HG03175 (cell line): ENCODE results near the gene MAEL.

Experiments used
- ATAC-seq: cut with Tn5 transposase; IDR thresholded peaks from one replicate; pipeline ENCODE4 v1.9.1; 2021; ENCODE audit warnings: mild to moderate bottlenecking, moderate library complexity; ENCODE audit not compliant: unreplicated experiment

Gene MAEL

GRCh38 chr1:166988974-166989515 lies at the start of gene MAEL:
Gene MAEL (plus strand): TSS chr1:166989280. CDS start chr1:166989353, 73 bp downstream.
- no peak for ATAC-seq

DNA sequence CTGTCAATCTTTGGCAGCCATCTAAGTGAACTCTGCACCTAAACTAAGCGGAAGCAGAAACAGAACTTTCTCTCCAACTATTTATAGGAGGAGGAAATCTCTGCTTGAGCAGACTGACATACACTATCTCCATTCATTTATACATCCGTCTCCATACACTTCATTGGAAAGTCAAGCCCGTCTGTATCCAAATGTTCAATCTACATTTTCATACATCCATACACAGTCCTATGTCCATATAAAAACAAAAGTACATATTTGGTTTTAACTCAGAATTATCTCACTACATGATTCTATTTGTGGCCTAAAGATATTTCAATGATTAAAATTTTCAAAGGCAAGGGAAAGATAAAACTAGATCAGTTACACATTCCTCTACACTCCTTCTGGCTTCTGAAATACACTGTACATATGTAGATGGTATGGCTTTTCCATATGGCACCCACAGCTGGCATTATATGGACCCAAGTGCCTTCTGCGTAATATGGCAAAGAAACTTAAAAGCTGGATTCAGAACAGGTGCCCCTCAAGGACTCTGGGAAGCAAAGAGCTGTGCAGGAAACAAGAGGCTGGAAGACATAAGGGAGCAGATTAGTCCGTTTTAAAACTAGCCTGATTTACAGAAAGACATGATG lies 49.2 kb upstream of the MAEL start:
- ATAC-seq: no peak

GRCh38 chr1:166944186-166944967 lies 44.7 kb upstream of the MAEL start:
- no peak for ATAC-seq

DNA sequence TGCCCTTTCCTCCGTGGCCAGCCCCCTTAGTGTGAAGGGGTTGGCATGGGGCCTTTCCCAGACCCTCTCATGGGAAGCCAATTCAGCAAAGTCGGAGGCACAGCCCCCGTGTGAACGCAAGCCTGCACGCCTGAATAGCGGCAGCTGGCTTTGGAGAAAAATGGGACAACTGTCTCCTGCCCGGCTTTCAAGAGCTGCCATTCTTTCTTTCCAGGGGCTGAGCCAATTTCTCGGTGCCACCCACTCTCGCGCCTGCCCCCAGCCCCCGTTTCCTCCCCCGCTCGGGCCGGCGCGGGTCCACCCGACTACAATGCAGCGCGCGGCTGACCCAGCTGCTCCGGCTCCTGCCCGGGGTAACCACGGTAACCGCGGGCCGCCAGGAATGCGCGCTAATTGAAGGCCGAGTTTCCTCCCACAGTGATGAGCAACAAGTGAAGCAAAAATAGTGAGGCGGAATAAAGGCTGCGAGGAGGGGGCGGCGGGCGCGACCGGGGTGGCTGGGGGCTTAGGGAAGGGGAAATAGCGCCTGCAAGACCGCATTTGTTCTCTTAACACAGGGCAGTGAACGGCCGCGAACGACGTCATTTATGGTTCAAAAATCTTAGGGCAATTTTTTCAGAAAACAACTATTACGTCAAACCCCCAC lies 41.6 kb upstream of the MAEL start:
- peak; percentile 51 for ATAC-seq

DNA sequence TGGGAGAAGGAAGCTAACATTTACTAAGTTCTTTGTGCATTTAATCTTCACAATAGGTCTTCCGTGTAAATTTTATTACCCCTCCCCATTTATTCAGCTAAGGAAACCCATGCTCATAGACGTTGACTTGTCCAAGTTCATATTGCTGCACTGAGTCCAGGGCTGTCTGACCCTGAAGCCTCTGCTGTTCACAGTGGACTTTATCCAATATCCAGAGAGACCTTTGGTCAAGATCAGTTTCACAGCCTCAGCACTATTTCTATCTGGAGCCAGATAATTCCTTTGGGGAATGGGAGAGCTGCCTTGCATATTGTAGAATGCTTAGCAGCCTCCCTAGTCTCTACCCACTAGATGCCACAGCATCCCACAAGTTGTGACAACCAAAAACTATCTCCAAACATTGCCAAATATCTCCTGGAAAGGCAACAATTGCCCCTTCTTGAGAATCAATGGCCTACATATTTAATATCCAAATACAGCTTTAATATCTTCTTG lies 40.2 kb upstream of the MAEL start:
- no peak for ATAC-seq

DNA sequence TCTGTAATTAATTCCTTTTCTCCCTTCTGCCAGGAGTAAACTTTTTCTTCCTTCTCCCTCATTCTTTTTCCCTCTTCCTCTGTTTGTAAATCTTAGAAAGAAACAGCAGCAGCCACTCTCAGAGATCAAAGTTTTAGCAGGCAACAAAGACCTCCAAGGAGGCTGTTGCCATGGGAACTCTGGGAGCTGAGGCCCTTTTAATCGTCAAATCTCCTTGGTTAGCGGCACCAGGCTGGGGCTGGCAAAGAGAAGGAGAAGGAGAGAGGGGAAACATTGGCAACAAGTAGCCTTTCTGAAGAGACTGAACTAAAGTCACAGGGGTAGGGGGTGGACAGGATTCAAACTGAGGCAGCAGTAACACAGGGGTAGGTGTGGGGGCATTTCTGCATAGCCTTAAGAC lies 38.9 kb upstream of the MAEL start:
- no peak for ATAC-seq

GRCh38 chr1:166951050-166951449 lies 38.0 kb upstream of the MAEL start:
- ATAC-seq: no peak

DNA sequence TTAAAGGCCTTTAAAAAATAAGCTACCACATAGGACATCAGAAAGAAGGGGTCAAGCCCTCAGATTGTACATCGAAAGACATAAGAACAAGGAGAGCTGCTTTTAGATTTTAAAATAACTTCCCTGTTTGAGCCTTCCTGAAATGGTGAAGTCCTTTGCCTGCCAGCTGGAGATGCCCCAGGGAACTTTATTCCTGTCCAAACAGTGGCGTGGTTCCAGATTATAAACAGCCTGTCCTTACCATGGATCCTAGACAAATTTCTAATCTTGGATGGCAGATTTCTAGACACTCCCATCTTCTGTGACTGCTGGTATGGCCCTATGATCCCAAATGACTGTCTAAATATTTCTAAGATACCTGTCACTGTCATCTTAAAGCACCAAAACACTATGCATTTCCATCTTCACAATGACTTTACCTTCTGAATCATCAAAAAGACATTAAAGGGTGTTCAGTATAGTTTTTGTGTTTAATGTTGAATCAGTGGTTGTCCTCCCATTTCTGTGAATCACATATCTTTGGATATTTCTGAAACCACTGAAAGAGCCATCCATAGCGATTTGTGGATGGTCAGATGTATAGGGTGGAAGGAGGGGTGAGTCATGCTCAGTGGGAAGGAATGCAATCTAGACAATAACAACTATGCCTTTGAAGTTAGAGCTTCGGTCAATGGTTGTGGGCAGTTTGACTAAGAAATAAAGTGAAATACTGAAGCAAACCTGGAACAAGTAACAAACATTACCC lies 36.9 kb upstream of the MAEL start:
- ATAC-seq: no peak

GRCh38 chr1:166953491-166953890 lies 35.6 kb upstream of the MAEL start:
- no peak for ATAC-seq

GRCh38 chr1:166956057-166956850 lies 32.8 kb upstream of the MAEL start:
- no peak for ATAC-seq

- ATAC-seq: no peak
Observed at GRCh38 chr1:166956872-166957271, 32.2 kb upstream of the MAEL start.

DNA sequence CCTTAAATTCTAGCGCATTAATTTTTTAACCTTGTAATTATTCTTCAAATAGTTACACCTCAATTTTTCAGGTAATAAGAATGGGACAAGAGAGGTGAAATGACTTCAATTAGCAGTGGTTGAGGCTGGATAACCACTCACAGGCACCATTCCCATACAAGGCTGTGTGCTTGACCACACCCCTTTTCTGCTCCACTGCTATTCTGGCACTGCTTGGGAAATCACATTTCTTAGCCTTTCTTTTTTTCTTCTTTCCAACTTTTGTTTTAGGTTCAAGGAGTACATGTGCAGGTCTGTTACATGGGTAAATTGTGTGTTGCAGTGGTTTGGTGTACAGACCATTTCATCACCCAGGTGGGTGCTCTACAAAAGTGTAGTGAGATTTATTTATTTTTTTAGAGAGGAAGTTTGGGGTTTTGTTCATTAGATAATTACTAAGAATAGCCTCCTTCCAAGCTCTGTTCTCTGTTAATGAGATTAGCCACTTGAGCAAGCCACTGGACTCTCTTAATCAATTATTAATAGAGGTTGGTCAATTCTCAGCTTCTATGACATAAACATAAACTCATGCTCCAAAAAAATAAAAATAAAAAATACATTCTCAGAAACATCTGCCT lies 28.1 kb upstream of the MAEL start:
- peak; percentile 72 for ATAC-seq

- ATAC-seq: peak; percentile 87
Observed at GRCh38 chr1:166969074-166969677, 19.9 kb upstream of the MAEL start.

DNA sequence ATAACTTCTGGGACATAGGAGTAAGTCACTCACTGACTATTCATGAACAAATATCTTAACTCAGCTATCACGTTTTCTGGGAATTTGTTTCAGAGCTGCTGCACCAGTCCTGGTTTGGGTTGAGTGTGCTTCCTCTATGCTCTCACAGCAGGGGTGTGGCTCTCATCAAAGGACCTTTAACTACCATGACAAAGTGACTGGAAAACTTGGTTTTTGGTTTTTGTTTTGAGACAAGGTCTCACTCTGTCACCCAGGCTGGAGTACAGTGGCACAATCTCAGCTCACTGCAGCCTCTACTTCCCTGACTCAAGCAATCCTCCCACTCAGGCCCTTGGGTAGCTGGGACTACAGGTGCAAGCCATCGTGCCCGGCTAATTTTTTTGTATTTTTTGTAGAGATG lies 17.8 kb upstream of the MAEL start:
- no peak for ATAC-seq

GRCh38 chr1:166972193-166972592 lies 16.9 kb upstream of the MAEL start:
- ATAC-seq: no peak

- no peak for ATAC-seq
Observed at GRCh38 chr1:166972826-166973225, 16.3 kb upstream of the MAEL start.

GRCh38 chr1:166974647-166975345 lies 14.3 kb upstream of the MAEL start:
- no peak for ATAC-seq

DNA sequence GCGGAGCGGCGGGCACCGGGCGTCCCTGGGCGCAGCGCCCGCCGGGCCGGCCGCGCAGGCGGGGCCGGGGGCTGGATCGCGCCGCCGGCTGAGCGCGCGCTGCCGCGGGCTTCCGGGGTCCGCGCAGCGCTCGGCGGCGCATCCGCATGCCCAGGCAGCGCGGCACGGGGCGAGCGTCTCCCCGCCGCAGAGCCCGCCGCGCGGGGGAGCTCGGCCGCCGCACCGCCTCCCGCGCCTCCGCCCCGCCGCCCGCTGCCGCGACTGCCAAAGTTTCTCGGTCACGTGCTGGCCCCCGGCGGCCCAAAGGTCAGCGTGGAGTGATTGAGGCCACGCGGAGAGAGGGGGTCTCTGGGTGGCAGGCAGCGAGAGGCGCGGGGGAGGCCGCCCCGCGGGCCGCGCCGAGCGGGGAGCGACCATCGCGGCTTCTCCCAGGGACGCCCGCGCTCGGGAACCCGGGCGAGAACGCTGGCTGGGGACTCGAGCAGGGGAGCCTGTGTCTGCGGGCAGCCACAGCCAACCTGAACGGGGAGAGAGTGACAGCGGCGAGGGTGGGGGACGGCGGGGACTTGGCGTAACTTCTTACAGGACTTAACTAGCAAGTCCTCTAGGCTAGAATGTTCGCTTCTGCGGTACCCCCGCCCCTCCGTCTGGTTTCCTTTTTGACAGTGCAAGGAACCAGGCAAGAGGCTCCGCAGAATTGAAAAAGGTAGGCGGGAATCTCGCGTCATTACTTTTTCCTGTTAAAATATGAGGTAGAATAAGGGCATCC lies 13.5 kb upstream of the MAEL start, which contains the start of gene ILDR2:
ILDR2 (minus strand) TSS at position 180 of the 769 bp plus-strand sequence. CDS start 272 bp downstream, outside the sequence.
- ATAC-seq: peak; percentile 66
